Measurements from ENCODE around the gene ATP5PB.

The ATP5PB gene

GRCh38 chr1:111454859-111455641 lies 5.8 kb downstream of the ATP5PB start:
- DNase-seq (ENCODE audit: extremely low read depth, insufficient read length): no peak
- no peaks in the 10 kb centered on the region for H3K27me3 ChIP-seq (replicated peaks; ENCODE audit: control insufficient read depth, insufficient read depth, low read length)
- TF ChIP-seq, protein P1, sequence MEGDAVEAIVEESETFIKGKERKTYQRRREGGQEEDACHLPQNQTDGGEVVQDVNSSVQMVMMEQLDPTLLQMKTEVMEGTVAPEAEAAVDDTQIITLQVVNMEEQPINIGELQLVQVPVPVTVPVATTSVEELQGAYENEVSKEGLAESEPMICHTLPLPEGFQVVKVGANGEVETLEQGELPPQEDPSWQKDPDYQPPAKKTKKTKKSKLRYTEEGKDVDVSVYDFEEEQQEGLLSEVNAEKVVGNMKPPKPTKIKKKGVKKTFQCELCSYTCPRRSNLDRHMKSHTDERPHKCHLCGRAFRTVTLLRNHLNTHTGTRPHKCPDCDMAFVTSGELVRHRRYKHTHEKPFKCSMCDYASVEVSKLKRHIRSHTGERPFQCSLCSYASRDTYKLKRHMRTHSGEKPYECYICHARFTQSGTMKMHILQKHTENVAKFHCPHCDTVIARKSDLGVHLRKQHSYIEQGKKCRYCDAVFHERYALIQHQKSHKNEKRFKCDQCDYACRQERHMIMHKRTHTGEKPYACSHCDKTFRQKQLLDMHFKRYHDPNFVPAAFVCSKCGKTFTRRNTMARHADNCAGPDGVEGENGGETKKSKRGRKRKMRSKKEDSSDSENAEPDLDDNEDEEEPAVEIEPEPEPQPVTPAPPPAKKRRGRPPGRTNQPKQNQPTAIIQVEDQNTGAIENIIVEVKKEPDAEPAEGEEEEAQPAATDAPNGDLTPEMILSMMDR (IDR thresholded peaks at IDR 0.05; ENCODE audit: insufficient read depth, low read length, poor library complexity, severe bottlenecking): no peak
- H3K36me3 ChIP-seq (ENCODE audit: control insufficient read depth, insufficient read depth, low read length): peaks cover 13% of the 10 kb centered on the region
- no peak overlapping the region for H3K4me3 ChIP-seq (replicated peaks; ENCODE audit: low read depth, low read length)

DNA sequence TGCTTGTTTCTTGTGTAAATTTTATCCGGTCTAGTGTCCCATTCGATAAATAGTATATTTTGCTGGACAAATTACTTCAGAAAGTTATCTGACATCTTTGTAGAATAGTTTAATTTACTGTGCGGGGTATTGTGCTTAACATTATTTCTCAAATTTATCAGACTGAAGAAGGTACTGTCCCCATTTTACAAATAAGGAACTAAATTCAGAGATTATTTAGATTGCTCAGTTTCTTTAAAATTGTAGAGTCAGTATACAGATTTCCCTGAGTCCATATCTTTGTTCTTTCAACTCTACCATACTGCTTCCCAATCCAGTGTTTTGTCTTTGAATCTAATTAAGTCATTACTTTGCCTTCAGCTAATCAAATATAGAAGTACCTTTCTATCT lies 6.4 kb downstream of the ATP5PB start:
- H3K4me3 ChIP-seq (replicated peaks; ENCODE audit: low read depth, low read length): no peak overlapping the region
- TF ChIP-seq, protein P1 (IDR thresholded peaks at IDR 0.05; ENCODE audit: insufficient read depth, low read length, poor library complexity, severe bottlenecking): no peak
- no peak for DNase-seq (ENCODE audit: extremely low read depth, insufficient read length)
- peaks cover 13% of the 10 kb centered on the region for H3K36me3 ChIP-seq (ENCODE audit: control insufficient read depth, insufficient read depth, low read length)
- no peaks in the 10 kb centered on the region for H3K27me3 ChIP-seq (replicated peaks; ENCODE audit: control insufficient read depth, insufficient read depth, low read length)

- Histone ChIP-seq H3K27me3 (replicated peaks; ENCODE audit: control insufficient read depth, insufficient read depth, low read length) (no peaks in the 10 kb centered on the region), H3K4me3 (replicated peaks; ENCODE audit: low read depth, low read length) (no peak overlapping the region), H3K36me3 (ENCODE audit: control insufficient read depth, insufficient read depth, low read length) (peaks cover 13% of the 10 kb centered on the region)
- no peak for DNase-seq (ENCODE audit: extremely low read depth, insufficient read length)
- TF ChIP-seq, protein P1 (IDR thresholded peaks at IDR 0.05; ENCODE audit: insufficient read depth, low read length, poor library complexity, severe bottlenecking): no peak
Observed at GRCh38 chr1:111461765-111462164, 12.5 kb downstream of the ATP5PB start.

- TF ChIP-seq, protein P1 (IDR thresholded peaks at IDR 0.05; ENCODE audit: insufficient read depth, low read length, poor library complexity, severe bottlenecking): no peak
- peaks cover 11% of the 10 kb centered on the region for H3K36me3 ChIP-seq (ENCODE audit: control insufficient read depth, insufficient read depth, low read length)
- H3K27me3 ChIP-seq (replicated peaks; ENCODE audit: control insufficient read depth, insufficient read depth, low read length): no peaks in the 10 kb centered on the region
- no peak overlapping the region for H3K4me3 ChIP-seq (replicated peaks; ENCODE audit: low read depth, low read length)
- no peak for DNase-seq (ENCODE audit: extremely low read depth, insufficient read length)
Observed at GRCh38 chr1:111462370-111463028, 13.2 kb downstream of the ATP5PB start.

- DNase-seq (ENCODE audit: extremely low read depth, insufficient read length): no peak
- H3K27me3 ChIP-seq (replicated peaks; ENCODE audit: control insufficient read depth, insufficient read depth, low read length): no peaks in the 10 kb centered on the region
- H3K36me3 ChIP-seq (ENCODE audit: control insufficient read depth, insufficient read depth, low read length): peaks cover 9% of the 10 kb centered on the region
- H3K4me3 ChIP-seq (replicated peaks; ENCODE audit: low read depth, low read length): no peak overlapping the region
- TF ChIP-seq, protein P1 (IDR thresholded peaks at IDR 0.05; ENCODE audit: insufficient read depth, low read length, poor library complexity, severe bottlenecking): no peak
Observed at GRCh38 chr1:111463029-111463683, 13.9 kb downstream of the ATP5PB start.

All from GM06990 (cell line).